RWPE2 (cell line): Measurements from ENCODE around the gene C1QTNF8.

ENCODE experiments used
- ATAC-seq: fragments of 200-7000 bp; cut with Tn5 transposase; 3 replicates; pipeline ENCODE4 v1.9.1; 2021; ENCODE audit warnings: low read depth
- DNase-seq: peaks from one replicate; pipeline ENCODE4 v3.0.0-alpha.2; 2020; ENCODE audit warnings: low spot score
- H3K27ac ChIP-seq: fragments of 450-650 bp; 2 replicates; pipeline ENCODE4 v1.5.1; 2017; ENCODE audit warnings: mild to moderate bottlenecking; ENCODE audit not compliant: poor library complexity, severe bottlenecking
- H3K27me3 ChIP-seq: fragments of 250-450 bp; sonication (Bioruptor Pico); 2 replicates; pipeline ENCODE4 v1.5.1; 2021; ENCODE audit warnings: mild to moderate bottlenecking, moderate library complexity; ENCODE audit not compliant: insufficient read depth, poor library complexity, severe bottlenecking
- H3K36me3 ChIP-seq: fragments of 250-450 bp; sonication (Bioruptor Pico); 2 replicates; pipeline ENCODE4 v1.5.1; 2020; ENCODE audit warnings: low read depth, mild to moderate bottlenecking, moderate library complexity
- H3K4me1 ChIP-seq: fragments of 250-450 bp; sonication (Bioruptor Pico); 2 replicates; pipeline ENCODE4 v1.5.1; 2021; ENCODE audit warnings: mild to moderate bottlenecking, moderate library complexity; ENCODE audit not compliant: insufficient read depth, poor library complexity, severe bottlenecking
- H3K4me3 ChIP-seq: fragments of 250-450 bp; sonication (Bioruptor Pico); 2 replicates; pipeline ENCODE4 v1.5.1; 2021; ENCODE audit warnings: mild to moderate bottlenecking, moderate library complexity; ENCODE audit not compliant: severe bottlenecking
- H3K9me3 ChIP-seq: fragments of 250-450 bp; sonication (Bioruptor Pico); 2 replicates; pipeline ENCODE4 v1.5.1; 2021; ENCODE audit warnings: mild to moderate bottlenecking, moderate library complexity; ENCODE audit not compliant: severe bottlenecking
- CTCF ChIP-seq: fragments of 450-650 bp; IDR thresholded peaks from one replicate; pipeline ENCODE4 v1.5.1; 2017; ENCODE audit warnings: mild to moderate bottlenecking, moderate library complexity; ENCODE audit not compliant: poor library complexity, severe bottlenecking

The C1QTNF8 gene

GRCh38 chr16:1061769-1062505 lies 34.1 kb downstream of the C1QTNF8 start:
- Histone ChIP-seq H3K4me3 (no peak overlapping the region), H3K27ac (no peak overlapping the region), H3K36me3 (no peaks in the 10 kb centered on the region), H3K9me3 (no peaks in the 10 kb centered on the region), H3K4me1 (no peaks in the 10 kb centered on the region), H3K27me3 (peaks cover 42% of the 10 kb centered on the region)
- TF ChIP-seq CTCF = no peak
- no peak for DNase-seq
- ATAC-seq = no peak

- TF ChIP-seq CTCF = no peak
- no peaks in the 10 kb centered on the region for H3K36me3 ChIP-seq
- no peaks in the 10 kb centered on the region for H3K9me3 ChIP-seq
- H3K27ac ChIP-seq = no peak overlapping the region
- H3K4me3 ChIP-seq = no peak overlapping the region
- H3K27me3 ChIP-seq = peaks cover 30% of the 10 kb centered on the region
- no peak for ATAC-seq
- no peaks in the 10 kb centered on the region for H3K4me1 ChIP-seq
- no peak for DNase-seq
Observed at GRCh38 chr16:1060416-1061340, 35.4 kb downstream of the C1QTNF8 start.

- Histone ChIP-seq H3K27me3 (peaks cover 16% of the 10 kb centered on the region), H3K4me3 (no peak overlapping the region)
Observed at GRCh38 chr16:1059310-1059709, 36.7 kb downstream of the C1QTNF8 start.

GRCh38 chr16:1058216-1058615 lies 37.8 kb downstream of the C1QTNF8 start:
- no peak for TF ChIP-seq CTCF
- DNase-seq = no peak
- no peaks in the 10 kb centered on the region for H3K9me3 ChIP-seq

More at GRCh38 chr16:1059310-1059709, 36.7 kb downstream of the C1QTNF8 start:
- Histone ChIP-seq H3K27ac (no peak overlapping the region), H3K4me1 (no peaks in the 10 kb centered on the region), H3K36me3 (no peaks in the 10 kb centered on the region), H3K9me3 (no peaks in the 10 kb centered on the region)
- ATAC-seq = no peak
- TF ChIP-seq CTCF = no peak
- no peak for DNase-seq

More at GRCh38 chr16:1058216-1058615, 37.8 kb downstream of the C1QTNF8 start:
- no peaks in the 10 kb centered on the region for H3K4me1 ChIP-seq
- no peak overlapping the region for H3K4me3 ChIP-seq
- no peaks in the 10 kb centered on the region for H3K36me3 ChIP-seq
- no peak for ATAC-seq
- H3K27ac ChIP-seq = no peak overlapping the region
- peaks cover 5% of the 10 kb centered on the region for H3K27me3 ChIP-seq
